Spleen (tissue), 7 donors: ENCODE data around the gene RNU1-1.
"Not testable (repeated sequence)": the region's sequence is repeated elsewhere in the genome, so short reads cannot be mapped to it uniquely, and the experiment has no call there.

Experiments
- POLR2A ChIP-seq, 3 donors: fragments of 450-650 bp; IDR thresholded peaks; one replicate each; pipeline ENCODE4 v1.5.1; 2017; ENCODE audit warnings: antibody characterized with exemption in 3 of 3, mild to moderate bottlenecking in 1 of 3
- TF ChIP-seq, protein P1 (sequence below), 11 experiments: fragments of 200-600 bp in 7 of 11; fragments of 450-650 bp in 4 of 11; sonication (generic) in 4 of 11; IDR thresholded peaks in 8 of 11; conservative IDR thresholded peaks in 3 of 11; 1 replicate in 7 of 11; 2 replicates in 4 of 11; pipeline versions ENCODE4 v1.4.0 to v1.8.0; 2016 to 2021; ENCODE audit warnings: antibody characterized with exemption in 11 of 11, inconsistent platforms in 4 of 11, mild to moderate bottlenecking in 1 of 11
- donor health status: DM: no; HTN: no; CAD: no; lungs with moderate emphysema.
- donor health status: DM: no; HTN: no; CAD: no.
- donor health status: DM: no; HTN: no; CAD: no.

- TF ChIP-seq, protein P1, sequence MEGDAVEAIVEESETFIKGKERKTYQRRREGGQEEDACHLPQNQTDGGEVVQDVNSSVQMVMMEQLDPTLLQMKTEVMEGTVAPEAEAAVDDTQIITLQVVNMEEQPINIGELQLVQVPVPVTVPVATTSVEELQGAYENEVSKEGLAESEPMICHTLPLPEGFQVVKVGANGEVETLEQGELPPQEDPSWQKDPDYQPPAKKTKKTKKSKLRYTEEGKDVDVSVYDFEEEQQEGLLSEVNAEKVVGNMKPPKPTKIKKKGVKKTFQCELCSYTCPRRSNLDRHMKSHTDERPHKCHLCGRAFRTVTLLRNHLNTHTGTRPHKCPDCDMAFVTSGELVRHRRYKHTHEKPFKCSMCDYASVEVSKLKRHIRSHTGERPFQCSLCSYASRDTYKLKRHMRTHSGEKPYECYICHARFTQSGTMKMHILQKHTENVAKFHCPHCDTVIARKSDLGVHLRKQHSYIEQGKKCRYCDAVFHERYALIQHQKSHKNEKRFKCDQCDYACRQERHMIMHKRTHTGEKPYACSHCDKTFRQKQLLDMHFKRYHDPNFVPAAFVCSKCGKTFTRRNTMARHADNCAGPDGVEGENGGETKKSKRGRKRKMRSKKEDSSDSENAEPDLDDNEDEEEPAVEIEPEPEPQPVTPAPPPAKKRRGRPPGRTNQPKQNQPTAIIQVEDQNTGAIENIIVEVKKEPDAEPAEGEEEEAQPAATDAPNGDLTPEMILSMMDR (IDR thresholded peaks at IDR 0.05 in 8 of 11, conservative IDR thresholded peaks at IDR 0.05 in 3 of 11) = not testable (repeated sequence)
- not testable (repeated sequence) for TF ChIP-seq POLR2A (IDR thresholded peaks at IDR 0.05)
Observed at GRCh38 chr1:16525769-16526168, 11.7 kb upstream of the RNU1-1 start.
